Stomach (tissue), 4 donors: ENCODE data around the gene PDXP.

Experiments used
- CTCF ChIP-seq, 7 experiments: fragments of 450-650 bp in 4 of 7; fragments of 200-600 bp in 3 of 7; sonication (generic) in 3 of 7; IDR thresholded peaks; one replicate each; pipeline ENCODE4 v1.5.1; 2016 to 2019; ENCODE audit warnings: antibody characterized with exemption in 7 of 7, control low read depth in 2 of 7, mild to moderate bottlenecking in 1 of 7
- EP300 ChIP-seq: sonication (generic); formaldehyde crosslinking; IDR thresholded peaks from one replicate; pipeline ENCODE4 v1.6.1; 2017; ENCODE audit warnings: antibody characterized with exemption
- POLR2A ChIP-seq, 4 donors: fragments of 450-650 bp; IDR thresholded peaks; one replicate each; pipeline ENCODE4 v1.6.1; 2016; ENCODE audit warnings: antibody characterized with exemption in 4 of 4, control low read depth in 2 of 4, mild to moderate bottlenecking in 1 of 4, moderate library complexity in 1 of 4

DNA sequence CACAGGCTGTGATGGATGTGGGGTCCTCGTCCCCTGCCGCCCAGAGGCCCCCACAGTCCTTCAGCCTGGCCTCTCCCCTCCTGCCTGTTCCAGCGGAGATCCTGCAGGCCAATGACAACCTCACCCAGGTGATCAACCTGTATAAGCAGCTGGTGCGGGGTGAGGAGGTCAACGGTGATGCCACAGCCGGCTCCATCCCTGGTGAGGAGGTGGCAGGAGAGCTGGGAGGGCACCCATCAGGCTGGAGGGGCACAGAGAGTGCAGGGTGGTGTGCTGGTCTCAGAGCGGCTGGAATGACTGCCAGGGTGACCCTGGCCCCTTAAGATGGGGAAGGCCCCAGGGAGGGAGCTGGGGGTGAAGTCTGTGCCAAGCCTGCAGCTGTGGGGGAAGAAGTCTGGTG lies 33.6 kb upstream of the PDXP start:
- TF ChIP-seq CTCF (IDR thresholded peaks at IDR 0.05) (no peak), POLR2A (IDR thresholded peaks at IDR 0.05) (no peak), EP300 (no peak)
